PC-9 (cell line): ENCODE data around the gene TRIM7. TPM values are rescaled to one million over a fixed set of nuclear protein-coding genes. Genes with fewer than 3 reads are reported as not detected.
A peak's percentile ranks its signal among the peaks of the same experiment; 100 is the strongest.
"Not testable (repeated sequence)": the region's sequence is repeated elsewhere in the genome, so short reads cannot be mapped to it uniquely, and the experiment has no call there.

Experiments
- BruUV-seq: library from RNA; stranded (reverse); fragments of 400-500 nt; replicated peaks from 2 replicates; lab custom pipeline; 2021; lab: Mats Ljungman, UMichigan
- CTCF ChIA-PET: fragments of 300-600 bp; sonication (Branson Sonifier 250); formaldehyde crosslinking; loops from one replicate; lab custom pipeline; 2022; ENCODE audit warnings: antibody characterized with exemption; lab: Charles Lee
- POLR2A ChIA-PET: fragments of 300-600 bp; sonication (Branson Sonifier 250); formaldehyde crosslinking; loops from one replicate; lab custom pipeline; 2022; ENCODE audit warnings: antibody characterized with exemption; ENCODE audit not compliant: unreplicated experiment; lab: Charles Lee
- DNase-seq, 2 experiments: peaks; one replicate each; pipeline versions ENCODE4 v3.0.0 to v3.0.0-alpha.2; 2015 to 2022; ENCODE audit warnings: mixed read lengths in 1 of 2
- H2AFZ ChIP-seq: fragments of 200-600 bp; sonication (generic); 2 replicates; pipeline ENCODE4 v1.8.1; 2017; ENCODE audit warnings: antibody characterized with exemption
- H3F3A ChIP-seq: fragments of 200-600 bp; sonication (generic); 2 replicates; pipeline ENCODE4 v1.8.1; 2017; ENCODE audit warnings: antibody characterized with exemption, mild to moderate bottlenecking, low read depth; ENCODE audit not compliant: insufficient read depth
- H3K27ac ChIP-seq: fragments of 200-600 bp; sonication (generic); 2 replicates; pipeline ENCODE4 v1.6.1; 2016; ENCODE audit warnings: mixed run types
- H3K27me3 ChIP-seq: fragments of 200-600 bp; sonication (generic); 2 replicates; pipeline ENCODE4 v1.6.1; 2016; ENCODE audit warnings: low read depth, mixed run types; ENCODE audit not compliant: insufficient read depth
- H3K36me3 ChIP-seq: fragments of 200-600 bp; sonication (generic); 2 replicates; pipeline ENCODE4 v1.6.1; 2016; ENCODE audit warnings: low read depth, mixed run types
- H3K4me1 ChIP-seq: fragments of 200-600 bp; sonication (generic); replicated peaks from 2 replicates; pipeline ENCODE4 v1.6.1; 2016; ENCODE audit warnings: mixed run types; ENCODE audit not compliant: insufficient read depth
- H3K4me2 ChIP-seq: fragments of 200-600 bp; sonication (generic); 2 replicates; pipeline ENCODE4 v1.6.1; 2017; ENCODE audit warnings: mixed run types
- H3K4me3 ChIP-seq: fragments of 200-600 bp; sonication (generic); 2 replicates; pipeline ENCODE4 v1.6.1; 2016; ENCODE audit warnings: mixed run types
- H3K79me2 ChIP-seq: fragments of 200-600 bp; sonication (generic); 2 replicates; pipeline ENCODE4 v1.6.1; 2017; ENCODE audit warnings: low read depth, mixed run types
- H3K9me2 ChIP-seq: fragments of 200-600 bp; sonication (generic); 2 replicates; pipeline ENCODE4 v1.8.1; 2017; ENCODE audit warnings: mild to moderate bottlenecking; ENCODE audit not compliant: insufficient read depth
- H3K9me3 ChIP-seq: fragments of 200-600 bp; sonication (generic); 2 replicates; pipeline ENCODE4 v1.8.1; 2016; ENCODE audit warnings: low read depth; ENCODE audit not compliant: insufficient read depth
- H4K20me1 ChIP-seq: fragments of 200-600 bp; sonication (generic); 2 replicates; pipeline ENCODE4 v1.8.1; 2017; ENCODE audit not compliant: insufficient read depth
- EZH2 ChIP-seq: fragments of 200-600 bp; sonication (generic); IDR thresholded peaks from 2 replicates; pipeline ENCODE4 v1.8.0; 2017; ENCODE audit warnings: antibody characterized with exemption, low read depth
- intact Hi-C: fragments of 100-400 bp; cut with micrococcal nuclease; formaldehyde crosslinking; loops from one replicate; pipeline ENCODE4 v1.10.0; 2022; ENCODE audit not compliant: unreplicated experiment
- total RNA-seq: library from RNA; stranded (reverse); gene quantifications from 2 replicates; pipeline ENCODE4 v1.2.3, GENCODE V29; 2021
- TF ChIP-seq, protein P1 (sequence below): fragments of 200-600 bp; sonication (generic); conservative IDR thresholded peaks from 2 replicates; pipeline ENCODE4 v1.6.1; 2017; ENCODE audit warnings: mixed run types, antibody characterized with exemption, mild to moderate bottlenecking, moderate library complexity

Gene TRIM7
- total RNA-seq, 1 experiment from 2014 or later, result 9.2 TPM

DNA sequence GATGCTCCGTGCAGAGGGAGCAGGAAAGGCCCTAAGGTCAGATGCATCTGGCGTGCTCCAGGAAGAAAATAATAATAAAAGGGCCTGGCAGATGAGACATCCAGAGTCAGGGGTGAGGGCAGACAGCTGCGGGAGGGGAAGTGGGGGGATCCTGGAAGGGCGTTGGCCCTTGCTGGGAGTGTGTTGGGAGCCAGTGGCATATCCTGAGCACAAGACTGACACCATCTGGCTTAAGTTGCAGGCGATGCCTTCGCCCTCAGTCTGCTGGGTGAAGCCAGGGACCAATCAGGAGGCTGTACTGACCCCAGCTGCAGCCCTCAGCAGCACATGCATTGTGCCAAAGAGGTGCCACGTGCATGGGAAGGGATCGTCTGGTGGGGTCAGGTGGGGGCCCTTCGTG, 53.9 kb downstream of the TRIM7 start:
- Histone ChIP-seq H3K4me3 (no peak overlapping the region), H3K4me2 (peak overlapping the region; percentile 63; the same call in 1 of the 2 replicates), H3K27ac (no peak overlapping the region), H3K27me3 (no peaks in the 10 kb centered on the region), H4K20me1 (no peaks in the 10 kb centered on the region), H3K36me3 (no peaks in the 10 kb centered on the region), H3K79me2 (no peaks in the 10 kb centered on the region), H2AFZ (no peak overlapping the region), H3K4me1 (peaks cover 61% of the 10 kb centered on the region), H3K9me3 (peaks cover 4% of the 10 kb centered on the region; the same call in 1 of the 2 replicates), H3K9me2 (no peaks in the 10 kb centered on the region), H3F3A (peaks cover 41% of the 10 kb centered on the region)
- no peak for TF ChIP-seq EZH2
- TF ChIP-seq, protein P1, sequence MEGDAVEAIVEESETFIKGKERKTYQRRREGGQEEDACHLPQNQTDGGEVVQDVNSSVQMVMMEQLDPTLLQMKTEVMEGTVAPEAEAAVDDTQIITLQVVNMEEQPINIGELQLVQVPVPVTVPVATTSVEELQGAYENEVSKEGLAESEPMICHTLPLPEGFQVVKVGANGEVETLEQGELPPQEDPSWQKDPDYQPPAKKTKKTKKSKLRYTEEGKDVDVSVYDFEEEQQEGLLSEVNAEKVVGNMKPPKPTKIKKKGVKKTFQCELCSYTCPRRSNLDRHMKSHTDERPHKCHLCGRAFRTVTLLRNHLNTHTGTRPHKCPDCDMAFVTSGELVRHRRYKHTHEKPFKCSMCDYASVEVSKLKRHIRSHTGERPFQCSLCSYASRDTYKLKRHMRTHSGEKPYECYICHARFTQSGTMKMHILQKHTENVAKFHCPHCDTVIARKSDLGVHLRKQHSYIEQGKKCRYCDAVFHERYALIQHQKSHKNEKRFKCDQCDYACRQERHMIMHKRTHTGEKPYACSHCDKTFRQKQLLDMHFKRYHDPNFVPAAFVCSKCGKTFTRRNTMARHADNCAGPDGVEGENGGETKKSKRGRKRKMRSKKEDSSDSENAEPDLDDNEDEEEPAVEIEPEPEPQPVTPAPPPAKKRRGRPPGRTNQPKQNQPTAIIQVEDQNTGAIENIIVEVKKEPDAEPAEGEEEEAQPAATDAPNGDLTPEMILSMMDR, result no peak
- no TSS peak for BruUV-seq
- DNase-seq, result no peak
- CTCF ChIA-PET, result no interaction called here
- POLR2A ChIA-PET, result no interaction called here
- intact Hi-C loops, result no loop called here

DNA sequence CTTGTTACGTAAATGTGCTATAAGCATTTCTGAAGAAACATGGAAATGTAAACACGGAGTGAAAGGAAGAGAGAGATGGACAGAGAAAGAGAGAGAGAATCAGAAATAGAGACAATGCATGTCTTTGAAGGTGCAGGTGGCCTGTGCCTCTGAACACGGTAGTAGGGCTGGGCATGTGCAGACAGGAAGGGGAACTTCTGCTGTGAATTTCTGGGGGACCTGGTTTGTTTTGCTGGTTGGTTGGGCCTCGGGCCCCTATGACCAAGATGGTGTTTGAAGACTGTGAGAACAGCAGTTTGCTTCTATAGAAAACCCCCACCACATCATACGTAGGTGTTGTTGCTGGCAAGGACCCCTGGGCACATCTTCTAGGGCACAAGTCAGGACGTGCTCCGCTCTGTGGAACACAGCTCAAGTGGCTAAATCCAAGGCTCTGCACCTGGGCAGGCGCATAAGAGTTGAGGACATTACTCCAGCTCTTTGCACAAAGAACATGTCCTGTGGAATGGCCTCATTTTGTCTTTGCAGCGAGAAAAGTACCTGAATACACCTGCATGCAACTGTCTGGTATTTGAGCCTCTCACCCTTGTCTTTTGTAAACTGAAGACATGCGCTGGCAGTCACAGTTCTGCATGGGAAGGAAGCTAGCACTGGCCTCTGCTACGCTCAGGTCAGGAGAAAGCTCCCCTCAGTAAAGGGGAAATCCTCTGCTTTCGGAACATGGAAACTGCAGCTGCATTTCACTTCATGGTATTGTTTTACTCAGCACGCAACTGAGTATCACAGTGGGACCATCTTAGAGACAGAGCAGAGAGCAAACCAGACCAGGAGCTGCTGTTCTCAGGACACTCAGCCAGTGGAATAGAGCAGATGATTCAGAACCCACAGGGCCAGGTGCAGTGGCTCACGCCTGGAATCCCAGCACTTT, 54.9 kb downstream of the TRIM7 start:
- no peak overlapping the region for H3K27ac ChIP-seq
- intact Hi-C loops, result no loop called here

DNA sequence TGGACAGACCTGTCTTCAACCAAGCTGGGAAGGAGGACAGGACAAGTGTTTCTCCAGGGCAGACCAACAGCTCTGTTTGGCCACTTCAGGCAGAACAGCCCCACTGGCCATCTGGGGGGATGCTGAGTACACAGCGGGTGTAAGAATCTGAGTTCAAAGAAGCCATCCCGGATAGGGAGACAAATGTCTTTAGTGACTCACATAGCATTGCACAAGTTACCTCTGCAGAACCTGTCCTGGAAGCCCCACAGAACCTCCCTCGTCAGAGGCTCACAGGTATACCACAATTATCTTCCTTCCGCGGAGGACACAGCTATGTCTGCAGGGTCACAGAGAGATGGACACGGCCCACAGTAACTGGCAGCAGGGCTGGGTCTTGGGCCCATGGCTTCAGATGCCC, 55.6 kb downstream of the TRIM7 start:
- POLR2A ChIA-PET, result no interaction called here
- Histone ChIP-seq H2AFZ (no peak overlapping the region), H3K9me2 (no peaks in the 10 kb centered on the region), H3K4me2 (peak overlapping the region; percentile 52), H3K79me2 (no peaks in the 10 kb centered on the region), H3K27me3 (no peaks in the 10 kb centered on the region), H3F3A (peaks cover 41% of the 10 kb centered on the region), H4K20me1 (no peaks in the 10 kb centered on the region), H3K27ac (no peak overlapping the region), H3K9me3 (peaks cover 4% of the 10 kb centered on the region; the same call in 1 of the 2 replicates), H3K36me3 (no peaks in the 10 kb centered on the region), H3K4me3 (no peak overlapping the region), H3K4me1 (peaks cover 61% of the 10 kb centered on the region)
- CTCF ChIA-PET, result no interaction called here
- BruUV-seq, result no TSS peak
- intact Hi-C loops, result no loop called here
- TF ChIP-seq, protein P1, result no peak
- TF ChIP-seq EZH2, result no peak
- peak; percentile 33 to 87 for DNase-seq

More for the DNA sequence above, 54.9 kb downstream of the TRIM7 start:
- Histone ChIP-seq H3K4me3 (no peak overlapping the region), H3K79me2 (no peaks in the 10 kb centered on the region), H4K20me1 (no peaks in the 10 kb centered on the region), H3F3A (peaks cover 41% of the 10 kb centered on the region), H3K9me3 (peaks cover 4% of the 10 kb centered on the region; the same call in 1 of the 2 replicates), H2AFZ (no peak overlapping the region), H3K36me3 (no peaks in the 10 kb centered on the region), H3K27me3 (no peaks in the 10 kb centered on the region), H3K4me2 (peak overlapping the region; percentile 52), H3K4me1 (peaks cover 61% of the 10 kb centered on the region), H3K9me2 (no peaks in the 10 kb centered on the region)
- ChIA-PET POLR2A (no interaction called here), CTCF (interaction anchor here (0.5 to 0.6 kb wide), 2 partner anchors 83 to 277 kb away, joined by 4 to 5 read pairs; no protein-coding TSS in a partner anchor)
- no TSS peak for BruUV-seq
- no peak for DNase-seq
- TF ChIP-seq, protein P1, result no peak
- TF ChIP-seq EZH2, result no peak

DNA sequence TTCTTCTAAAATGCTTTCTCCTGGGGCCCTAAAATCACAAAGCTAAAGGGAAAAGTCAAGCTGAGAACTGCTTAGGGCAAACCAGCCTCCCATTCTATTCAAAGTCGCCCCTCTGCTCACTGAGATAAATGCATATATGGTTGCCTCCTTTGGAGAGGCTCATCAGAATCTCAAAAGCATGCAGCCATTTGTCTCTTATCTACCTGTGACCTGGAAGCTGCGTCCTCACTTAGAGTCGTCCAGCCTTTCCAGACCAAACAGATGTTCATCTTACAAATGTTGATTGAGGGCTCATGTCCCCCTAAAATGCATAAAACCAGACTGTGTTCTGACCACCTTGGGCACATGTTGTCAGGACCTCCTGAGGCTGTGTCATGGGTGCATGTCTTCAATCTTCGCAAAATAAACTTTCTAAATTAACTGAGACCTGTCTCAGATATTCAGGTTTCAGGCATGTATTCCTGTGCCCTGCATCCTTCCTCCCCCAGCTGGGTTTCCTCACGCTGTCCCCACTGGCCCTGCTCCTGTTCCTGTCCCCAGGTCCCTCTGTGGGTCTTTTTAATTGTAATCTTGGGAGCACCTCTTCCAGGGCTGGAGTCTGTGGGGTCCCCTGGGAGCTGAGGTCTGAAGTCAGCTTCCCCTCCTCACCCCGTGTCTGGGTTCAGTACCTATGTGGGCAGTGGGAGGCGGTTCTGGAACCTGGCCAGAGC, 57.9 kb downstream of the TRIM7 start, which contains the start of gene OR2V2:
TSS of gene OR2V2 (plus strand) at position 660 of the 710 bp plus-strand sequence. CDS start 7,357 bp downstream, outside the sequence.
- H3F3A ChIP-seq, result peaks cover 20% of the 10 kb centered on the region; the same call in 1 of the 2 replicates
- intact Hi-C loops, BruUV-seq, H3K9me2 ChIP-seq, H2AFZ ChIP-seq, H3K4me3 ChIP-seq, H3K9me3 ChIP-seq, DNase-seq, H3K27ac ChIP-seq, H3K79me2 ChIP-seq, H3K27me3 ChIP-seq, H4K20me1 ChIP-seq, CTCF ChIA-PET, H3K36me3 ChIP-seq: not testable (repeated sequence)
- peaks cover 41% of the 10 kb centered on the region for H3K4me1 ChIP-seq
- H3K4me2 ChIP-seq, result peak within 1 kb of the TSS; percentile 52; the same call in 1 of the 2 replicates
- POLR2A ChIA-PET, result interaction anchor here (0.7 kb wide), 1 partner anchor 11 kb away, joined by 7 read pairs; no protein-coding TSS in a partner anchor
